ENCODE data around the gene FIG4. TPM values are rescaled to one million over a fixed set of nuclear protein-coding genes. Genes with fewer than 3 reads are reported as not detected.
A peak's percentile ranks its signal among the peaks of the same experiment; 100 is the strongest.

The FIG4 gene
- total RNA-seq, 6 donors from 2014 or later: 10.4 to 30.8 (median 27.5) TPM

- Histone ChIP-seq H3K27ac (no peak overlapping the region), H3K4me1 (no peaks in the 10 kb centered on the region), H3K27me3 (no peaks in the 10 kb centered on the region), H3K9me3 (no peaks in the 10 kb centered on the region), H3K4me3 (no peak overlapping the region), H3K36me3 (peaks cover 0 to 9% (median 0%) of the 10 kb centered on the region in 4 donors)
- peak in 1 of 2 donors; percentile 39 for ATAC-seq (ENCODE audit: low FRiP score in 2 of 2)
- no peak for TF ChIP-seq POLR2AphosphoS5 (IDR thresholded peaks at IDR 0.05)
- no peak for TF ChIP-seq POLR2A (IDR thresholded peaks at IDR 0.05)
- TF ChIP-seq CTCF (IDR thresholded peaks at IDR 0.05): no peak
- TF ChIP-seq EP300 (IDR thresholded peaks at IDR 0.05): no peak
- no peak for DNase-seq
- 79 to 81% methylated on average over 14 of the region's 14 CpGs for WGBS, 2 donors
These were observed 125.6 kb downstream of the FIG4 start for GRCh38 chr6:109816452-109817374.

- Histone ChIP-seq H3K36me3 (peaks cover 0 to 20% (median under 1%) of the 10 kb centered on the region in 4 donors), H3K27ac (no peak overlapping the region), H3K4me3 (no peak overlapping the region), H3K9me3 (no peaks in the 10 kb centered on the region), H3K4me1 (no peaks in the 10 kb centered on the region), H3K27me3 (no peaks in the 10 kb centered on the region)
- no peak for TF ChIP-seq CTCF (IDR thresholded peaks at IDR 0.05)
- no peak for TF ChIP-seq EP300 (IDR thresholded peaks at IDR 0.05)
- no peak for TF ChIP-seq POLR2AphosphoS5 (IDR thresholded peaks at IDR 0.05)
- no peak for TF ChIP-seq POLR2A (IDR thresholded peaks at IDR 0.05)
- ATAC-seq (ENCODE audit: low FRiP score in 2 of 2) (no peak), DNase-seq (no peak)
- WGBS, 2 donors: 56 to 88% methylated on average over 4 of the region's 4 CpGs
These were observed 129.7 kb downstream of the FIG4 start for GRCh38 chr6:109820706-109821350.

- Histone ChIP-seq H3K27ac (no peak overlapping the region), H3K9me3 (no peaks in the 10 kb centered on the region), H3K4me3 (no peak overlapping the region), H3K4me1 (no peaks in the 10 kb centered on the region), H3K27me3 (no peaks in the 10 kb centered on the region), H3K36me3 (peaks cover 0 to 26% (median 2%) of the 10 kb centered on the region in 4 donors)
- 77 to 83% methylated on average over 2 of the region's 2 CpGs for WGBS, 2 donors
- ATAC-seq (ENCODE audit: low FRiP score in 2 of 2): no peak
- no peak for TF ChIP-seq POLR2AphosphoS5 (IDR thresholded peaks at IDR 0.05)
- no peak for TF ChIP-seq EP300 (IDR thresholded peaks at IDR 0.05)
- TF ChIP-seq CTCF (IDR thresholded peaks at IDR 0.05): no peak
- no peak for TF ChIP-seq POLR2A (IDR thresholded peaks at IDR 0.05)
- no peak for DNase-seq
These were observed 130.3 kb downstream of the FIG4 start for GRCh38 chr6:109821428-109821827.

GRCh38 chr6:109824105-109824504, 133.0 kb downstream of the FIG4 start:
- 79 to 81% methylated on average over 6 of the region's 6 CpGs for WGBS, 2 donors
- ATAC-seq (ENCODE audit: low FRiP score in 2 of 2): peak in 1 of 2 donors; percentile 62
- Histone ChIP-seq H3K36me3 (peaks cover 0 to 30% (median 2%) of the 10 kb centered on the region in 4 donors), H3K4me3 (no peak overlapping the region), H3K27me3 (no peaks in the 10 kb centered on the region), H3K4me1 (no peaks in the 10 kb centered on the region), H3K9me3 (no peaks in the 10 kb centered on the region), H3K27ac (no peak overlapping the region)
- no peak for TF ChIP-seq POLR2A (IDR thresholded peaks at IDR 0.05)
- no peak for TF ChIP-seq CTCF (IDR thresholded peaks at IDR 0.05)
- TF ChIP-seq POLR2AphosphoS5 (IDR thresholded peaks at IDR 0.05): no peak
- TF ChIP-seq EP300 (IDR thresholded peaks at IDR 0.05): no peak
- no peak for DNase-seq
